GM13976 (cell line): Measurements from ENCODE around the gene HK2.
"Not testable (repeated sequence)": the region's sequence is repeated elsewhere in the genome, so short reads cannot be mapped to it uniquely, and the experiment has no call there.

Source experiments
- DNase-seq: peaks from one replicate; pipeline ENCODE4 v3.0.0; 2012; ENCODE audit warnings: low spot score
- CTCF ChIP-seq: IDR thresholded peaks from 2 replicates; pipeline ENCODE4 v1.5.1; 2012; ENCODE audit warnings: borderline replicate concordance, mild to moderate bottlenecking; ENCODE audit not compliant: insufficient read depth; ENCODE audit errors: extremely low read depth, missing control alignments, control extremely low read depth
- in situ Hi-C: fragments of 300-500 bp; cut with MboI; formaldehyde crosslinking; loops from one replicate; pipeline ENCODE4 v1.12.0; 2022; ENCODE audit warnings: low sequenced_read_pairs, mixed read lengths, inconsistent platforms; ENCODE audit not compliant: unreplicated experiment

HK2 gene

DNA sequence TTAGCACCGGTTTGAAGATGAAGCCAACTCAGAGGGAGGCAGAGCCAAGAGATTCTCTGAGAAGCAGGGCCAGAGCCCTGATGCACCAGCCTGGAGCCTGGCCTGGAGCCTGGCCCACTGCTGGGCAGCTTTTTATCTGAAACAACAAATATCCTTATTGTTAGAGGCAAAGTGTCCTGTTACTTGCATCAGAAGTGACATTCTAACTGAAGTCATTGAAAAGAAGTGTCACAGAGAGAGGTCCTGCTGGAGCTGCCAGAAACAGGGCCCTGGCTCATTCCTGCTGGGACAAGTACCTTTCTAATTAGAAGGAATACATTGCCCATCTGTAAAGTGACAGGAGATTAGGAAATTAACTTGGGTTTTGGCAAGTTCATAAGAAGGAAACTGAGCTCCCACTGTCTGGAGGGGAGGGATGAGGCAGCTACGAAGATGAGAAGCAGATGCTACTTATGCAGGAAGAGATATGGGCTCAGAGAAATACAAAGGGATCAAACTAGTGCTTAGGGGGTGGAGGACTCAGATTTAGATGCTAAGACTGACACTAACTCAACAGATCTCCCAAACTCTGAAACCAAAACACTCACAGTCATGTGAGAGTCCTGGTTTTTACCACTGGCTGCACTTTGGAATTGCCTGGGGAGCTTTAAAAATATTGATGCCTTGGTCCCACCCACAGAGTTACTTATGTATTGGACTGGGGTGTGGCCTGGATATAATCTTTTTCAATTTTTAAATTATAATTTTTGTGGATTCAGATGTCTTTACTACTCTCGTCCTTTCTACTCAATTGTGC lies 11.0 kb upstream of the HK2 start:
- in situ Hi-C loops, result no loop called here
- DNase-seq, result no peak
- no peak for TF ChIP-seq CTCF

- no peak for DNase-seq
- in situ Hi-C loops, result no loop called here
- no peak for TF ChIP-seq CTCF
These were observed 9.2 kb upstream of the HK2 start for GRCh38 chr2:74824679-74825078.

GRCh38 chr2:74828543-74828942 lies 5.4 kb upstream of the HK2 start:
- no peak for DNase-seq
- no peak for TF ChIP-seq CTCF
- in situ Hi-C loops, result no loop called here

DNA sequence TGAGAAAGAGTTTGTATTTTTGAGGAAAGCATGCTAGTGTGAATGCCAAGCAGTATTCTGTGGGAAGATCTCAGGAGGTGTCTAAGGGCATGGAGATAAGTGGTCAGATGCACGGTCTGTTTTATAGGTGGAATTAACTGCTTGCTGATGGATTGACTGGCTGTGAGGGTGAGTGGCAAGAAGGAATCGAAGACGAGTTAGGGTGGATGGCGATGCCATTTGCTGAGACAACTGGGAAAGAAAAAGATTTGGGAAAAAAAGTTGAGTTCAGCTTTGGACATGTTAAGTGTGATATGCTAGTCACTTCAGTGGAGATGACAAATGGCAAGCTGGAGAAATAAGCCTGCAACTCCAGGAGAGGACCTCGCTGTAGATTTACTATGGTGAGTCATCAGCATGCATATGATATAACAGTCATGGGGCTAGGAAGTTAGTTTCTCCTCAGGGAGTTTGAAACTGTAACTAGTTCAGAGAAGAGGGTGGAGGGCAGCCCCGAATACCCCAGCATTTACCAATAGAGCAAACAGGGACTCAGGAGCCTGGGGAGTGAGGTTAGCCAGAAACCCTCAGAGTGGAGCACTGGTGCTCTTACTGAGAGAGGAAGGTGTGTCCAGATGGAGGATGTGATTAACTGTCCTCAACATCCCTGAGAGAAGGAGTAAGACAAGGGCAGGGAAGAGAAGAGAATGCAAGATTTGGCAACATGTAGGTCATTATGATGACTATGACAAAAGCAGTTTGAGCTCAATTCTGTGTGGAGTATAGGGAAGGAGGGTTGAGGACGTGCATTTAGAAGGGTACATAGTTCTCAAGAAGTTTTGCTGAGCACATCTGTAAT lies 2.0 kb upstream of the HK2 start:
- no peak for DNase-seq
- no peak for TF ChIP-seq CTCF
- in situ Hi-C loops, result no loop called here

DNA sequence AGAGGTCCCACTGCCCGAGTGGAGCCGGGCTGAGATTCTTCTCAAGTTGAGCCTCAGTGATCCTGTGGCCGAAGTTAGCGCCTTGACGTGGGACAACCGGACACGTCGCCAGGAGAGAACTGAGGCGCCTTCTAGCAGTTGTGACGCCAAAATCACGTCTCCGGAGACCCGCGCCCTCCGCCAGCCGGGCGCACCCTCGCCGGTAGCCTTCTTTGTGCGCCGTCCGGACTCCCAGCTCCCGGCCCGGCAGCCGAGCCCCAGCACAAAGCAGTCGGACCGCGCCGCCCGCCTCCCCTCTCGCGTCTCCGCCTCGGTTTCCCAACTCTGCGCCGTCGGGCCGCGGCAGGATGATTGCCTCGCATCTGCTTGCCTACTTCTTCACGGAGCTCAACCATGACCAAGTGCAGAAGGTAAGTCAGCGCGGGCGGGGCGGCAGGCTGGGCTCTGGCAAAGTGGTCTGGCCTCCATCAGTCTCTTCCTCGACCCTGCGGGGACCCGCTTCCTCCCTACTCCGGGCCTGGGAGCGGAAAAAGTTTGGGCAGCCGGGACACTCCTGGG lies 386 bp downstream of the HK2 start:
- in situ Hi-C loops, DNase-seq: not testable (repeated sequence)

DNA sequence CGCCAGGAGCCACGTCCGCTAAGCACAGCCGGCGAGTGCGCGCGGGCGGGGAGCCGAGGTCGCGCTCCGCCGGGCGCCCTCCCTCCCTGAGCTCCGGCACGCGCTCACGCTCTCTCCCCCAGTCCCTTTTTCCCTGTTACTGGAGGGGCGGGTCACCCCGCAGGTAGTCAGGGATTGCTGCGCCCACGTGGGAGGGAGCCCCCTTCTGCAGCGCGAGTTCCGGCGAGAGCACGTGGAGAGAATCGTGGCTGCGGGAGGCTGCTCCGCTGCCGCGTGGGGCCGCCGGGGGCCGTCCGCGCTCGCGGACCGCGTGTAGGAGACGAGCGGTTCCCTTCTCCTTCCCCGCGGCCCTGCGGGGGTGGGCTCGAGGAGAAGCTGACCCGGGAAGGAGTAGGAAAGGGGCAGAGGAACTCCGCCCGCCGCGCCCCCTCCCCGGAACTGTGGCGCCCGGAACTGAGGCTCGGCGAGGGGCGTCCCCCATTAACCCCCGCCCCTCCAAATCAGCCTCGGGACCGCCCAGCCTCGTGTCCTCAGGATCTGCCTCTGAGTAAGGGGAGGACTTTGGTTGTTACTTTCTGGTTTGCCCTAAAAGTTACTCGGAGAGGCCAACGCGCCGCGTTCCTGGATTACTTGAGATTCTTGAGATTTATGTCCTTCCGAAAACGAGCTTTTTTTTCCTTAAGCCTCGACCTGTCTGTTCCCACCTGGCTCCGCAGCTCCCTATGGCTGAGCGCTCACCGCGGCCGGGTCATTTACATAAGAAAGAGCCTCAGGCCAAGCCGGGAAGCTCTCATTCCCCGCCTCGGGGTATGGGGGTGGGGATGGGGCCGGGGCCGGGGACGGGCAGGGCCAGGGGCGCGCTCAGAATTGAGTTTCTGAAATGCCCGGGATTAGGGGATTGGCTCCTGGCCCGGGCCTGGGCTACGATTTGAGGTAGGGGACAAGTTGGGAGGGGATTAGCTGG lies 1.1 kb downstream of the HK2 start:
- peak; percentile 89 for DNase-seq
- in situ Hi-C loops, result no loop called here
- TF ChIP-seq CTCF, result no peak
